NCI-H128 (cell line): ENCODE results near the gene TYMS.

Experiments
- DNase-seq: peaks from one replicate; lab custom pipeline; 2025; ENCODE audit not compliant: unreplicated experiment; lab: John Stamatoyannopoulos, UW

The TYMS gene

GRCh38 chr18:644395-645004 lies 13.0 kb upstream of the TYMS start:
- no peak for DNase-seq

- DNase-seq: no peak
Observed at GRCh38 chr18:647304-647703, 10.1 kb upstream of the TYMS start.

GRCh38 chr18:649341-649740 lies 8.1 kb upstream of the TYMS start:
- DNase-seq: no peak

- DNase-seq: no peak
Observed at GRCh38 chr18:650428-650858, 7.0 kb upstream of the TYMS start.

GRCh38 chr18:652131-652530 lies 5.3 kb upstream of the TYMS start:
- DNase-seq: no peak

- no peak for DNase-seq
Observed at GRCh38 chr18:653512-653911, 3.9 kb upstream of the TYMS start.

- no peak for DNase-seq
Observed at GRCh38 chr18:654601-655000, 2.9 kb upstream of the TYMS start.

- no peak for DNase-seq
Observed at GRCh38 chr18:655445-655844, 2.0 kb upstream of the TYMS start.

- DNase-seq: peak; percentile 81
Observed at GRCh38 chr18:658001-658946, 821 bp downstream of the TYMS start.

- no peak for DNase-seq
Observed at GRCh38 chr18:658947-659533, 1.6 kb downstream of the TYMS start.

GRCh38 chr18:659597-659996 lies 2.1 kb downstream of the TYMS start:
- no peak for DNase-seq

GRCh38 chr18:662197-662596 lies 4.7 kb downstream of the TYMS start:
- DNase-seq: no peak

- DNase-seq: no peak
Observed at GRCh38 chr18:666177-666576, 8.7 kb downstream of the TYMS start.

- no peak for DNase-seq
Observed at GRCh38 chr18:666628-667027, 9.2 kb downstream of the TYMS start.

GRCh38 chr18:668260-668659 lies 10.8 kb downstream of the TYMS start:
- DNase-seq: no peak

GRCh38 chr18:669077-669476 lies 11.6 kb downstream of the TYMS start:
- no peak for DNase-seq

- no peak for DNase-seq
Observed at GRCh38 chr18:670522-670921, 13.1 kb downstream of the TYMS start.

- no peak for DNase-seq
Observed at GRCh38 chr18:671405-671804, 14.0 kb downstream of the TYMS start.

GRCh38 chr18:673317-673716 lies 15.9 kb downstream of the TYMS start:
- DNase-seq: no peak

GRCh38 chr18:673769-674168 lies 16.3 kb downstream of the TYMS start:
- DNase-seq: no peak

GRCh38 chr18:675307-675706 lies 17.9 kb downstream of the TYMS start:
- no peak for DNase-seq

- DNase-seq: no peak
Observed at GRCh38 chr18:676069-676468, 18.6 kb downstream of the TYMS start.
